ENCODE measurements around the gene RASA3. TPM values are rescaled to one million over a fixed set of nuclear protein-coding genes. Genes with fewer than 3 reads are reported as not detected.

RASA3 gene
- total RNA-seq, 1 experiment from 2014 or later, result 16.5 TPM

DNA sequence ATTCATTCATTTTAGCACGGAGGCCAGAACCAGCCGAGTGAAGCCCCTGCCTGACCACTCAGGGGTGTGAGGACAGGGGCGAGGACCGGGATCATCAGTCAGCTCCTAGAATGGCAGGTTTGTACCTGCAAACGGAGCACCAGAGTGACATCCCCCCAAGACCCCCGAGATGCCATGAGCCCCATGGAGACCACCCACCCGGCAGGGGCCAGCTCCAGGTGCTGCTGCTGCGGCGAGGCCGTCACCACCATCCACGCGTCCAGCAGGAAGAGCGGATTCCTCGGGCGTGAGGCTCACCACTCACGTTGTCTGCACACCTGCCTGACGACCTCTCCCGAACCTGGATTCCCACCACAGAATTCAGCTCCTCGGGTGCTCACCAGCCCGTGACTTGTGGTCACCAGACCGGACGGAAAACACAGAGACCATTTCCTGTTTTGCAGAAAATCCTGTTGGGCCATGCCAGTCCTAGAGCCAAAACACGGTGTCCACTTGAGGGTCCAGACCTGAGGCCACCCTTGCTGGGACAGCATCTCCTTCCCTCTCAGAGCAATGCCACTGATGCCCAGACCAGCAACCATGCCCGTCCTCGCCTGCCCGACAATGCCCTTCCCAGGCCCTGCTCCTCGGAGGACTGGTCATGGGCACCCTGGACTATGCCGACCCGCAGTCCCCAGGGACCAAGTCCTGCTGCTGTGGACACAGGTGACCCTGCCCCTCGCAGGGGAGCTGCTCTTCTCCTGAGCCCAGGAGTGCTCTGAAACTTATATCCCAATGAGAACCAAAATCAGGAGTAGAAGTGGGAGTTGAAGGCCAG lies 74.2 kb downstream of the RASA3 start:
- Histone ChIP-seq H3K27me3 (ENCODE audit: control insufficient read depth, insufficient read depth, low read length) (no peaks in the 10 kb centered on the region), H3K4me3 (ENCODE audit: insufficient read depth, low read depth, low read length) (no peak overlapping the region), H3K36me3 (replicated peaks; ENCODE audit: control insufficient read depth, insufficient read depth, low read length) (no peaks in the 10 kb centered on the region)
- no peak for DNase-seq

GRCh38 chr13:114057166-114058050 lies 75.0 kb downstream of the RASA3 start:
- DNase-seq, result no peak
- no peak overlapping the region for H3K4me3 ChIP-seq (ENCODE audit: insufficient read depth, low read depth, low read length)

GRCh38 chr13:114056205-114057013 lies 76.0 kb downstream of the RASA3 start:
- Histone ChIP-seq H3K27me3 (ENCODE audit: control insufficient read depth, insufficient read depth, low read length) (no peaks in the 10 kb centered on the region), H3K4me3 (ENCODE audit: insufficient read depth, low read depth, low read length) (no peak overlapping the region), H3K36me3 (replicated peaks; ENCODE audit: control insufficient read depth, insufficient read depth, low read length) (no peaks in the 10 kb centered on the region)
- DNase-seq, result no peak

More at GRCh38 chr13:114057166-114058050, 75.0 kb downstream of the RASA3 start:
- no peaks in the 10 kb centered on the region for H3K27me3 ChIP-seq (ENCODE audit: control insufficient read depth, insufficient read depth, low read length)
- H3K36me3 ChIP-seq (replicated peaks; ENCODE audit: control insufficient read depth, insufficient read depth, low read length), result no peaks in the 10 kb centered on the region

GRCh38 chr13:114055766-114056165 lies 76.7 kb downstream of the RASA3 start:
- Histone ChIP-seq H3K27me3 (ENCODE audit: control insufficient read depth, insufficient read depth, low read length) (no peaks in the 10 kb centered on the region), H3K4me3 (ENCODE audit: insufficient read depth, low read depth, low read length) (no peak overlapping the region), H3K36me3 (replicated peaks; ENCODE audit: control insufficient read depth, insufficient read depth, low read length) (no peaks in the 10 kb centered on the region)
- DNase-seq, result no peak

DNA sequence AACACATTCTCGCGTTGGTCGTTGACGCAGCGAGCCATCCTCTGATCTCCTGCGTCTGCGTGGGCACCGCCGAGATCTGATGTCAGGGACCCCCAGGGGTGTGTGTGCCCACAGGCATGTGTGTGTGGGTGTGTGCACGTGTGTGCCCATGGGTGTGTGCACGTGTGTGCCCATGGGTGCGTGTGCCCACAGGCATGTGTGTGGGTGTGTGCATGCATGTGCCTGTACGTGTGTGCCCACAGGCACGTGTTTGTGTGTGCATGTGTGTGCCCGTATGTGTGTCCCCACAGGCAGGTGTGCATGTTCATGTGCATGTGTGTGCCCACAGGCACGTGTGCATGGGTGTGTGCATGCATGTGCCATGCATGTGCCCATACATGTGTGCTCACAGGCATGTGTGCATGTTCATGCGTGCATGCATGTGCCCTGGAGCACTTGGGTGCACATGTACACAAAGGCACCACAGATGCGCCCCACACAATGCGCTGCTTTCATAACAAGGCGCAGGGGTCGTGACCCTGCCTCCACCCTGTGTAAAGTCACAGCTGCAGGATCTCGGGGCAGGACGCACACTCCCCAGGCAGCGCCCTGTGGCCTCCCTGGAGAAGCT lies 77.5 kb downstream of the RASA3 start:
- no peak overlapping the region for H3K4me3 ChIP-seq (ENCODE audit: insufficient read depth, low read depth, low read length)
- DNase-seq, result no peak
- H3K27me3 ChIP-seq (ENCODE audit: control insufficient read depth, insufficient read depth, low read length), result no peaks in the 10 kb centered on the region
- H3K36me3 ChIP-seq (replicated peaks; ENCODE audit: control insufficient read depth, insufficient read depth, low read length), result no peaks in the 10 kb centered on the region

DNA sequence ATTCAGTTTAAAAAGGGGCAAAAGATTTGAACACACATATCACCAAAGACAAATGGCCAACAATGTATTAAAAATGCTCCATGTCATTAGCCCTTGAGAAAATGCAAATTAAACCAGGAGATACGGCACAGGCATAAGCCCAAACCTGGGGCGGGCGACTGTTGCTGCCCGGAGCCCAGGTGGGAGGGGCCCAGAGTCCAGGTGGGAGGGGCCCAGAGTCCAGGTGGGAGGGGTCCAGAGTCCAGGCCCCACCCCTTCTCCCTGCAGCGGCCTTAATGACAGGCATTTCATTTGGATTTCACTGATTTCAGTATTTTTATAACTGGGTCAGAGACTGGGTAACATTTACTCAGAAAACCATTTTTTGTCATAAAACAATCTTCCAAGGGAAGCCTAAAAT lies 78.2 kb downstream of the RASA3 start:
- DNase-seq, result peak; percentile 94
- H3K27me3 ChIP-seq (ENCODE audit: control insufficient read depth, insufficient read depth, low read length), result no peaks in the 10 kb centered on the region
- H3K4me3 ChIP-seq (ENCODE audit: insufficient read depth, low read depth, low read length), result no peak overlapping the region
- no peaks in the 10 kb centered on the region for H3K36me3 ChIP-seq (replicated peaks; ENCODE audit: control insufficient read depth, insufficient read depth, low read length)

- no peak overlapping the region for H3K4me3 ChIP-seq (ENCODE audit: insufficient read depth, low read depth, low read length)
- DNase-seq, result no peak
- no peaks in the 10 kb centered on the region for H3K36me3 ChIP-seq (replicated peaks; ENCODE audit: control insufficient read depth, insufficient read depth, low read length)
- H3K27me3 ChIP-seq (ENCODE audit: control insufficient read depth, insufficient read depth, low read length), result no peaks in the 10 kb centered on the region
Observed at GRCh38 chr13:114053026-114053425, 79.4 kb downstream of the RASA3 start.

- H3K4me3 ChIP-seq (ENCODE audit: insufficient read depth, low read depth, low read length), result no peak overlapping the region
- H3K36me3 ChIP-seq (replicated peaks; ENCODE audit: control insufficient read depth, insufficient read depth, low read length), result no peaks in the 10 kb centered on the region
- H3K27me3 ChIP-seq (ENCODE audit: control insufficient read depth, insufficient read depth, low read length), result no peaks in the 10 kb centered on the region
- DNase-seq, result no peak
Observed at GRCh38 chr13:114050536-114051450, 81.6 kb downstream of the RASA3 start.

DNA sequence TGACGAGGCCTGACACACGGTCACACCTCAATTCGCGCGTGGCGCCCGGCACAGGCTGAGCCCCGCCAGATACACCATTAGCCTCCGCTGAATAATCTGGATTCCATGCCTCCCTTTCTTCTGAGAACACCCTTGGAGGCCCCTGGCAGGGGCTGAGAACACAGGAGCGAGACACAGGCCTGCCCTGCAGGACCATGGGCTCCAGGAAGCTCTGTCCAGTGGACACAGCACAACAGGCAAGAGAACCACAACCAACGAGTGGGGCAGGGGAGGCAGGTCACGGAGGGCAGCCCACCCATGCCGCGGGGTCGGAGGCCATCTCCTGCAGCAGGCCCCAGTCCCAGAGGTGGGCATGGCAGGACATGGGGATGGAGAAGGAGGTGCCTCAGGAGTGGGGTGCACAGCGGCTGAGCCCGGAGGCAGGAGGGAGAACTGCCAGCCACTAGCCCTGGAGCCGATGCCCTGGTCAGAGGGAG lies 82.8 kb downstream of the RASA3 start:
- Histone ChIP-seq H3K36me3 (replicated peaks; ENCODE audit: control insufficient read depth, insufficient read depth, low read length) (no peaks in the 10 kb centered on the region), H3K4me3 (ENCODE audit: insufficient read depth, low read depth, low read length) (no peak overlapping the region), H3K27me3 (ENCODE audit: control insufficient read depth, insufficient read depth, low read length) (no peaks in the 10 kb centered on the region)
- no peak for DNase-seq

- Histone ChIP-seq H3K27me3 (ENCODE audit: control insufficient read depth, insufficient read depth, low read length) (no peaks in the 10 kb centered on the region), H3K36me3 (replicated peaks; ENCODE audit: control insufficient read depth, insufficient read depth, low read length) (no peaks in the 10 kb centered on the region), H3K4me3 (ENCODE audit: insufficient read depth, low read depth, low read length) (no peak overlapping the region)
- DNase-seq, result no peak
Observed at GRCh38 chr13:114049026-114049425, 83.4 kb downstream of the RASA3 start.

GRCh38 chr13:114048443-114048842 lies 84.0 kb downstream of the RASA3 start:
- H3K36me3 ChIP-seq (replicated peaks; ENCODE audit: control insufficient read depth, insufficient read depth, low read length), result no peaks in the 10 kb centered on the region
- no peaks in the 10 kb centered on the region for H3K27me3 ChIP-seq (ENCODE audit: control insufficient read depth, insufficient read depth, low read length)
- H3K4me3 ChIP-seq (ENCODE audit: insufficient read depth, low read depth, low read length), result no peak overlapping the region
- no peak for DNase-seq

- Histone ChIP-seq H3K36me3 (replicated peaks; ENCODE audit: control insufficient read depth, insufficient read depth, low read length) (no peaks in the 10 kb centered on the region), H3K4me3 (ENCODE audit: insufficient read depth, low read depth, low read length) (no peak overlapping the region), H3K27me3 (ENCODE audit: control insufficient read depth, insufficient read depth, low read length) (no peaks in the 10 kb centered on the region)
- no peak for DNase-seq
Observed at GRCh38 chr13:114047358-114047881, 85.0 kb downstream of the RASA3 start.

DNA sequence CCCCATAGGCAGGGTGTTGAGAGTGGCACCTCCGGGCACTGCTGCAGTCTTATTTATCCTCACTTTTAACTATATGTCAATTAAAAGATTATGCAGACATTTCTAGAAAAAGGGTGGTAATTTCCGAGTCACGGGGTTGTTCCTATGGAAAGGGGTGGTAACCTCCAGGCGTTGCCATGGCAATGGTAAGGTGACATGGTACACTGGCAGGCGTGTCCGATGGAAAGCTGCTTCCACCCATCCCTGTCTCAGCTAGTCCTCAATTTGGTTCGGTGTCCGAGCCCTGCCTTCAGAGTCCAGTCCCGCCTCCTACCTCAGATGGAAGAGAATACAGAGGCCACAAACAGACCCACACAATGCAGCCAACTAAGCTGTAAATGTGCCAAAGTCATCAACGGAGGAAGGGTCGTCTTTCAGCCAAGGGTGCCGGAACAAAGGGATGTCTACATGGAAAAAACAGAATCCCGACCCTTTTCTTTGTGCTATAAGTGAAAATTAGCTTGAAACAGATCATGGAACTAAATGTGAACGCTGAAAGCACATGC lies 85.9 kb downstream of the RASA3 start:
- Histone ChIP-seq H3K36me3 (replicated peaks; ENCODE audit: control insufficient read depth, insufficient read depth, low read length) (no peaks in the 10 kb centered on the region), H3K27me3 (ENCODE audit: control insufficient read depth, insufficient read depth, low read length) (no peaks in the 10 kb centered on the region), H3K4me3 (ENCODE audit: insufficient read depth, low read depth, low read length) (no peak overlapping the region)
- DNase-seq, result no peak
